ENCODE measurements around the gene PRKCD.
"Not testable (repeated sequence)": the region's sequence is repeated elsewhere in the genome, so short reads cannot be mapped to it uniquely, and the experiment has no call there.

Gene PRKCD

DNA sequence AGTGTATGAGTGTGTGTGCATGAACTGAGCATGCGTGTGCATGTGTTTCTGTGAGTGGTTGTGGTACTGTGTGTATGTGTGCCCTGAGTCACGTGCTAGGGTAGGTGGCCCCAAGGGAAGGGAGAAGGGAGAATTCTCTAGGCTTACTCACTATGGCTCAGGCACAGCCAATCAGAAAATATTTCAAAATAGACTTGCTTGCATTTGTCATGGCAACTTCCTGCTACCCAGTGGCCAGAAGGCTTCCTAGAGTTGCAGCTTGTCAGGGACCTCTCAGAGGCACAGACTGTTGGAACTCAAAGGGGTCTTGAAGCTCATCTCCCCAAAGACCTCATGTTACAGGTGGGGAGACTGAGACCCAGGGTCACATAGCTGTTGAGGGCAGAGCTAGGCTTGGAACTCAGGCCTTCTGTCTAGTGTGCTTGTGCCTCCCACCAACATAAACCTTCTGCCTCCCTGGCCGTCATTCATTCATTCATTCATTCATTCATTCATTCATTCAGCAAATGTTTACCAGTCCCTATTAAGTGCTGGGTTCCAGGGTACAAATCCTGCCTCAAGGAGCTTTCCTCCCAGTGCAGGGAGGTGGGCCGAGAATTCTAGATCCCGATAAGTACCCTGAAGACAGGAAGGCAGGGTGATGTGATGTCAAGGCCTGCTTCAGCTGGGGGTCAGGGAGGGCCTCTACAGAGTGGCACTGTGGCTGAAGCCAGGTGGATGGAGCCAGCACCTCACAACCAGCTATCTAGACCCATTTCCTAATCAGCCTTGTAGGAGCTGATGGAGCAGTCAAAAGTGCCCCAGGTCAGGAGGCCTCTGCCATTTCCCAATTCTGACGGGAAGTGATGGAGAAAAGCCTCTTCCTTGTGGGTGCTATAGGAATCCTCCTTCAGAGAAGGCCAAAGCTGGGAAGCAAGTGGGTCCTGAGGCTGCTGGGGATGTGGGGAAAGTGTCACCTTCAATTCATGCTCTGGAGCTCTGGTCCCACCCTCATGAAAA is 19.9 kb upstream of the PRKCD start:
- DNase-seq, result no peak

DNA sequence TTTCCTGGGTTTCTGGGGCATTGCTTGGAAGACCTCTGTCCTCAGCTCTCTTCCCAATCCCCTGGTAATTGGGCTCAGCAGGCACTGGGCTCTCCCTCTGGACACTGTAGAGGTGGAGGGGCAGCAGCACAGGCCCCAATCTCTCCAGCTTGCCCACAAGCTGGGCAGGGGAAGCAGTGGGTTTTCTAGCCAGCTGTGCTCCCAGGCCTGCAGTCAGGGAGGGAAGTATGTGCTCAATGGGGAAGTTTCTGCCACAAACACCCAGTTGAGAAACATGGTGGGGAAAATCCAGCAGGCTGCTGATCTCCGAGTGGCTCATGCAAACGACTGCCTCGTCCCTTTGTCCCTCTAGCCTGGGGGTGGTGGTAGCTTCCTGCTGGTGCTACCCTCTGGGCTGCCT is 18.0 kb upstream of the PRKCD start:
- DNase-seq, result no peak

DNA sequence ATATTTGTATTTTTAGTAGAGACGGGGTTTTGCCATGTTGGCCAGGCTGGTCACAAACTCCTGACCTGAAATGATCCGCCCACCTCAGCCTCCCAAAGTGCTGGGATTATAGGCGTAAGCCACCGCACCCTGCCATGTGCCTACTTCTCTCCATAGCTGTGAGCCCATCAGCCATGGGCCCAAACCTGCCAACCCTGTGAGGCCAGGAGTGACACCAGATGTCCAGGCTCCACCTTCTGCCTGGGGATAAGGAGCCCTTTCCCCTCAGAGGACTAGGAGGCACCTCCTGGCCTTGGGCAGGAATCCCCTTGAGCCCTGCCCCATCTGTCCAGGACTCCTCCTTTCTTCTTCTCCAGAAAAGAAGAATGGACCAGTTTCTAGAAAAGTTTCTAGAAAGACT is 16.6 kb upstream of the PRKCD start:
- DNase-seq, result no peak

DNA sequence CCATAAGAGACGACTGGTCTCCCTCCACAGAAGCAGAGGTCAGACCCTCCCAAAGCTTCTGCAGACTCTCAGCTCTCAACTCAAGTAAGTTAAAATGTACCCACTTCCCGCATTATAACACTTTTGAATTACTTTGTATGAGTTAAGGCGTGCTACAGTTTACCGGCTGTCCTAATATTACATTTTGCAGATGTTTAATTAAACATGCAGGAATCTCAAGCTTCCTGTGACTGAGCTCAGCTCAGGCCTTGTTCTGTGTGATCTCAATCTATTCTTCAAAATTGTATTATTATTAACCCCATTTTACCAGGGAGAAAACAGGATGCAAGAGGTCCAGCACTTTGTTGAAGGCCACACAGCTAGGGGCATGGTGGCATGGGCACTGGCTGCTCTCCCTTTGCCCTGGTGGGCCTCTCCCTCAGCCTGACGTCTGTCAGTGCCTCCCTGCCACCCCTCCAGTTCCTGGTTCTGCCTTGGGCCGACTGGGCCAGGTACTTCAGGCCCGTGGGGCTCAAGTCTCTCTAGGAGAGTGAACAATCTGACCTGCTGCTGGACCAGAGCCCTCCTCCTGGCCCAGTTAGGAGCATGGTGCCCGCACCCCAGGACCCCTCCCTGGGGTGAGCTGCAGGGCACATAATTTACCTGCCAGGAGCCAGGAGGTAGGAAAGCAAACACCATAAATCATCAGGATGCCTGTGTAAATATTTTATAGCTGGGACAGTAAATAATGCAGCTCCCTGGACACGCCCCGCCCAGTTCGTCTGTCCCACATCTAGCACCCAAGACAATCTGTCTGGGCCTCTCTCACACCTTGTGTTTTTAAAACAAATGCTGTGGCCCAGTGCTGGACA is 15.9 kb upstream of the PRKCD start:
- DNase-seq, result no peak

DNA sequence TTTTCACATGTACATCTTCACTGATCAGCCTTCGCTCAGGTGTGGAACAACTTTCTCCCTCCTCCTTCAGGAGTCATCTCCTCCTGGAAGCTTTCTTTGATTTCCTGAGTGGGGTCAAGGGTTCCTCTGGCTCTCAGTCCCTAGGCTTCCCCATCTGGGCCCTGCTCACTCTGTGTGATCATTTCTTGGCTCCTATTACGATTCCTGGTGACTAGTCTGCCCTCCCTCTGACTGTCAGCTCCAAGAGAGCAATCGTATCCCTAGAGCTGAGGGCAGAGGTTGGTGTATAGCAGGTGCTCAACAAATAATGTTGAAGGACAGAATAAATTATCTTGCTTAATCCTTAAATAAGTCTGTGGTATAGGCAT is 15.3 kb upstream of the PRKCD start:
- DNase-seq, result no peak

DNA sequence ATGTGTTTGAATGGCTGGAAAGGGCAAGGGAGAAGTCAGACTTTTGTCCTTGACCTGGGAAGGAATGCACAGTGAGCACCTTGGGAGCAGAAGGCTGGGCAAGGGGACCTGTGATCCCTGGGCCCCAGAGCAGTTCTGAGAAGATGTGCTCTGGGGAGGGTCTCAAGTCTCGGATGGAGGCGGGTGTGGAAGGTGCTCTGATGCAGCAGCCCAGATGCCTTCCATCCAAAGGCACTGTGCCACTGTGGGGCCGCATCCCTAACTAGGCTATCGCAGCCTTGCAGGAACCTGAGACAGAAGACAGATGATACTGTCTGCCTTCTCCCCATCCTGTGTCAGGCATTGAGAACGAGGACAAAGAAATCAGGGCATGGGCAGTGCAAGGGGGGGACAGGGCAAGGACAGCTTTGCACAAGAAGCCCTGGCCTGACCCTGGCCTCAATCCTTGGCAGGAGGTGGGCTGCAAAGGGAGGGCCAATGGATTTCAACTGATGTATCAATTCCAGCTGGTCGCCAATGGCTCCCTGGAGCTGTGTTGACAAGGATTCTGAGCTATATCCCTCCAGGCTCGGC is 14.6 kb upstream of the PRKCD start:
- no peak for DNase-seq

DNA sequence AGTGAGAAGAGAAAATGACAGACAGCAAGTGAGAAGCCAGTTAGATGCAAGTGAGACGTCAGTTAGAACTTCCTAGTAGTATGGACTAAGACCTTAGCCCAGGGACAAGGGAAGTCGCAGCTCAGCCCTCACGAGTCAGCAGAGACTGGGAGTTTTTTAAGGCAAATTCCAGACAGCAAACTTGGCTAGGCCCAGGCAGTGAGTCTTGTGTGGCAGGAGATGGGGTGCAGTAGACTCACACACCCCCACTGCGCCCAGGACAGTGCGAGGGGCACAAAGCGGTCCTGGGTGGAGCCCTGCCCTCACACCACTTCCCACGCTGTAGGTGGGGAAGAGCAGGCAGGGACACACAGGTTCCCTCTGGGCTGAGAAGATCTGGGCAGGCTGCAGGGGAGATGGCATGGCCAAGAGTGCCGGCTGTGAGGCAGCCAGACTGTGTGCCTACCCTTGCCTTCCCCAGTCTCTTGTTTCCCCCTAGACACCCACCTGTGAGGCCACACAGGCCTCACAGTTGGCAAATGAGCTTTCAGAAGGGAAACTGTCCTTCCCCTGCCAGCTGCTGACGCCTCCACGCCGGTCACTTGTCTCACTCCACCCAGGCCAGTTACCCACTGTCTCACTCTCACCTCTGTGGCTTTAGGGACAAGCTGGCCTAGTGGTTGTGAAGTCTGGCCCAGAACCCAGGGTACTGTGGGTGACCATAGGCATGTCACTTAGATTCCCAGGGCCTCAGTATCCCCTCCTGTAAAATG is 13.7 kb upstream of the PRKCD start:
- no peak for DNase-seq

DNA sequence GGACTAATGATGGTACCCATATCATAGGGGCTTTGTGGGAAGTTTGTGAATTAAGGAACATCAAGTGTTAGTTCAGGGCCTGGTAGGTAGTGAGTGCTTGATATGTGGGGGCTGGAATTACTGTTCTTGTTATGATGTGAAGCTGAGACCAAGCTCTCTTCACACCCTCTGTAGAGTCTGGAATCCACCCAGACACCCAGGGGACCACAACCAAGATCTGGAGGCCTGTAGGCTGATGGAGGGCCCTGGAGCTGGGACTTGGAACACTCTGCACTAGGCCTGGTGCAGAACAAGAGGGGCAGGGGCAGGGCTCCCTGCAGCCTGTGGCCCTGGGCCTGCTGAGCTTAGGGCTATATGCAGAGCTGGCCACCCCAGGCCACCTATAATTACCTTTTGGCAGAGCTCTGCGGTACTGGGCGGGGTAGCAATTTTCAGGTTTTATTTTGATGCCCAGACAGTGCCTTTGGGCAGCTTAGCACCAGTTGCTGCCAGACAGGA is 13.1 kb upstream of the PRKCD start:
- no peak for DNase-seq

DNA sequence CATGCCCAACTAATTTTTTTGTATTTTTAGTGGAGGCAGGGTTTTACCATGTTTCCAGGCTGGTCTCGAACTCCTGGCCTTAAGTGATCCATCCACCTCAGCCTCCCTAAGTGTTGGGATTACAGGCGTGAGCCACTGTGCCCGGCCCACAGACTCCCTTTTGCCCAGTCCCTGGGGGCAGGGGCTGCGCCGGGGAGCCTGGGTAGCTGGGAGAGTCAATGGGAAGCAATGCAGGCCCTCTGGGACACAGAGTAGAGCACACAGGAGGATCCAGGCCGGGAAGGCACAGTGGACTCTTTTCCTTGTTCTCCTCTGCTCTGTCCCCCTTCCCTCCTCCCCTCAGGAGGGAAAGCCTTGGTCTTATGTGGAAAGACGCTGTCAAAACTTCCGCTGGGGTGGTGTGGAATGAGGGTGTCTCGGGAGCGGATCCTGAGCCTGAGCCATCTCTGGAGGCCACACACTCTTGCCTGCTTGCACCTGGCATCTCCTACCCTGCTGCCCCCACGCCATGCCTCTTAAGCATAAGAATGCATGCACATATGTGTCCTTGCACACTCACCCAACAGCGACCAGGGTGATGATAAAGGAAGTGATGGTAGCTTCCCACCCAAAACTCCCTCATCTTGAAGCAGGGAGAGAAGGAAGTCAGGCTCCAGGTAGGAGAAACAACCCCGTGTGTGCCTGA is 11.9 kb upstream of the PRKCD start:
- DNase-seq, result no peak

DNA sequence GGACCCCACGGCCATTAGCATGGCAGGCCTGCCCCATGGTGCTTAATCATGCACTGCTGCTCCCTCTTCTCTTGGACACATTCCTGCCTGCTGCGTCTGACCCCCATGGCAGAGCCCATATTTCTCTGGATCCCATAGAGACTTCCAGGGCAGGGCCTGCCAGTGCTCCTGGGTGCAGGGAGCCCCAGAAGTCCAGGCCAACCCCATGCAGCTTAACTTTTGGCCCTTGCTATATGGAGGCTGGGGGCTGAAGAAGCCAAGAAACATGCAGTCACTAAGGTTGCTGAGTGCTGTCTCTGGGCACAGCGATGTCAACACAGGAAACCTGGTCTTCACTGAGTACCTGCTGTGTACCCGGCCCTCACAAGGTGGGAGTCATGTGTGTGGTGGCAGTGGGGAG is 11.3 kb upstream of the PRKCD start:
- no peak for DNase-seq

DNA sequence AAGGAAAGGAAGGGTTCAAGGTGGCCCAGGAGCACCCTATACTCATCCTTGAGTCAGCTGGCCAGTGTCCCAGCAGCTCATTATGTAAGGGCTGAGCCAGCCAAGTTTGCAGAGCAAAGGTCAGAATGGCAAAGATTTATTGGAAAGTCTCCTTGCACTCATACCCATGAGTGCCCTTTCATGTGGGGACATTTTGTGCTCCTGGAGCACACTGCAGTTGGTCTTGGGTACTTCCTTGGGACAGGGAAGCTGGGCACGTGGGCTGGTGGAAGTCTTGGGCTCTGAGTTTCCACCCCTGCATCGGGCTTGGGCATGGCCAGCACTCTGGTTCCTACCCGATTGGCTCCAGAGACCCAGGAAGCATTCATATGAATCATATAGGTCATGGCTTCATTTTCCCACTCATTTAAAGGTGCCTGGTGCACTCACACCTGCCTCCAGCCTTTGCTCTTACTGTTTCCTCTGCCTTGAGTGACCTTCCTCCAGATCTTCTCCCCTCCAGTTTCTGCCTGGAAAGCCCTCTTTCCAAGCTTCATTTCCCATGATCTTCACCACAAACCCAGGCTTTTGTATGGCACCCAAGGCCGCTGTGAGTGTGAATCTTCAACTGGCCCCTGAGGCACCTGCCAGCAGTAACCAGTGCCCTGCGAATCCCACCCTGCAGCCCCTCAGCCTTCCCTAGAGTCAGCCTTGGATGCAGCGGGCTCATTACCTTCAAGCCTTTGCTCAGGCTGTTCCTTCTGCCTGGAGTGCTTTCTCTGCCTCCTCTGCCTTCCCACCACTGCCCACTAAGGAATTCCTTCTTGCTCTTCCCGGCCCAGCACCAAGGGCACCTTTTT is 10.5 kb upstream of the PRKCD start:
- no peak for DNase-seq

DNA sequence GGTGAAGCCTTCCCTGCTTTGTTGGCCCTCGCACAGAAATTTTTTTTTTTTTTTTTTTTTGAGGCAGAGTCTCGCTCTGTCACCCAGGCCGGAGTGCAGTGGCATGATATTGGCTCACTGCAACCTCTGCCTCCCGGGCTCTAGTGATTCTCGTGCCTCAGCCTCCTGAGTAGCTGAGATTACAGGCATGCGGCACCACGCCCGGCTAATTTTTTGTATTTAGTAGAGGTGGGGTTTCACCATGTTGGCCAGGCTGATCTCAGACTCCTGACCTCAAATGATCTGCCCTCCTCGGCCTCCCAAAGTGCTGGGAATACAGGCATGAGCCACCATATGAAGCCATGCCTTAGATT is 9.9 kb upstream of the PRKCD start:
- not testable (repeated sequence) for DNase-seq

DNA sequence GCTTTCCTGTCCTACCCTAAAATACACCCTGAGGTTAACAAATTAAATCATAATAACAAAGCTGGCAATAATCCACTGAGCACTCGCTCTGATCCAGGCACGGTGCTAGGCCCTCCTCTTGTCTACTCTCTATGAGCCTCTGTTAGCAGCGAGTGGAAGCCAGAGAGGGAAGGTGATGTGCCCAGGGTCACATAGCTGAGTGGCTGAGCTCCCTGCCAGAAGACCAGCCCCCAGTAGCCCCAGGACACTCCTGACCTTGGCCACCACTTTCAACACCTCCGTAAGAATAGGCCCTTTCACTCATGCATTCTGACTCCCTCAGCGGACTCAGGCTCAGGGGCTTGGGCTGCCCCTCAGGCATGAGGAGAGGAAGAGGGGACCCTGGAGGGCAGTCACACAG is 9.5 kb upstream of the PRKCD start:
- no peak for DNase-seq

DNA sequence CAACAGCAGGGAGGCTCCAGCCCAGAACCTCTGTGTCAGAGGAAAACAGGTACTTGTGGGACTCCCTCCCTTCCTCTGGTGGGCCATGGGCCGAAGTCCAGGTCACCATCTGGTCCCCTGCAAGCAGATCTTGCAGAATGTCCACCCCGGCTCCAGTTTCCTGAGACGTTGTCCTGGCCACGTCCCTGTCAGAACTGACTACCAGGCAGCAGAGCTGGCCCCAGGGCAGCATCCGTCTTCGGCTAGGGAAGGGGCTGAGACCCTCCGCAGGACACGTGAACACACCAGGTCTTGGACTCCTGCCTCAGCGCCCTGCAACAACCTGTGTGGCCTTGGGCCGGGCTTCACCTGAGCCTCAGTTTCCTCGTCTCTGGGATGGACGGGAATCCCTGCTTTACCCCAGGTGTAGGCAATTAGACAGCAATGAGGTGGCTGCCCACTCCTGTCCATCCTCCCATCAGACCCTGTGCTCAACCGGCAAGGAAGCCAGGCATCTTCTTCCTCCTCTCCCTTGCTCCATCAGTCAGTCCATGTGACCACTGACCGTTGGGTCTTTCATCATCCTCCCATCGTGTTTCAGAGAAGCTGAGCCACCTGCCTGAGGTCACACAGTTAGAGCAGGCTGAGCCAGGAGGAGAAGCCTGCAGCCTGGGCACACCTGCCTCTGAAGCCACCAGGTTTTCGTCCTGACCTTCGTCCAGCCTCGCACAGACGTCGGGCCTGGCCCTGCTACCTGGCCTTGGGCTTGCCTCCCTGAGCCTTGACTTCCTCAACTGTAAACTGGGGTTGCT is 8.9 kb upstream of the PRKCD start:
- no peak for DNase-seq

DNA sequence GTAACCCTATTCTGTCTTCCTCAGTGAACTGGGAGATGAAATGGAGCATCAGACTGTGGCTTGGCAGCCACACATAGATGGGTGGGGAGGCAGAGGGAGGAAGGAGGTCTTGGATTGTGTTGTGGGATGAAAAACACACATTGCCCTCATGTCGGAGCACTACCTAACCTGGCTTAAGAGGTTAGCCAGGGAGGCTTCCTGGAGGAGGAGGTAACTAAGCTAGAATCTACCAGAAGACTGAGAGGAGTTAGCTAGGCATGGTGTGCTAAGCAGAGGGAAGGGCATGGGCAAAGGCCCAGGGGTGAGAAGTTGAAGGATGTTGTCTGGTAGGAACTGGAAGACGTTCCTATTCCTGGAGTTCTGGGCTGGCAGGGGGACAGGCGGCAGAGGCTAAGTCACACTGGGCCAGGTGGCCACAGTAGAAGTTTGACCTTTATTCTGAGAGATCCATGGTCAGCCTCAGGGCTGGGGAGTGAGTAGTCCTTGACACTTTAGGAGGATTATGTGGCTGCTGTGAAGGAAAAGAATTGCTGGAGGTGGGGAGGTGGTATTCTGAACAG is 7.7 kb upstream of the PRKCD start:
- DNase-seq, result no peak

DNA sequence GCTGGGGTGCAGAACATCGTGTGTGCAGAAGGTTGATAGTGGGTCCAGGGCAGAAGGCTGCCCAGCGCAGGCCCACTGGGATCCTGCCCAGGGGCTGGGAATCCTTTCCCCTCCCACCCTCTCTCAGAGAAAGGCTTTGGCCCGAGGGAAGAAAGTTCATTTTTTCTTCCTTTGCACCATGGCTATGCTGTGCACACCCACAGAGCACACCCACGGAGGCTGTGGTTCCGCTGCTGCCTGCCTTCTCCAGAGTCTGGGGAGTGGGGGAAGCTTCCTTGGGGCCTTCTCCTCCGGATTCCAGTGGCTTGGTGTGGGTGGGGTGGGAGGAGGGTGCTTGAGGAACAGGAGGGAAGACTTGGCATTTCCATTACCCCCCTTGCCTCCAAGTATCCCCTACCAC is 7.0 kb upstream of the PRKCD start:
- DNase-seq, result no peak

DNA sequence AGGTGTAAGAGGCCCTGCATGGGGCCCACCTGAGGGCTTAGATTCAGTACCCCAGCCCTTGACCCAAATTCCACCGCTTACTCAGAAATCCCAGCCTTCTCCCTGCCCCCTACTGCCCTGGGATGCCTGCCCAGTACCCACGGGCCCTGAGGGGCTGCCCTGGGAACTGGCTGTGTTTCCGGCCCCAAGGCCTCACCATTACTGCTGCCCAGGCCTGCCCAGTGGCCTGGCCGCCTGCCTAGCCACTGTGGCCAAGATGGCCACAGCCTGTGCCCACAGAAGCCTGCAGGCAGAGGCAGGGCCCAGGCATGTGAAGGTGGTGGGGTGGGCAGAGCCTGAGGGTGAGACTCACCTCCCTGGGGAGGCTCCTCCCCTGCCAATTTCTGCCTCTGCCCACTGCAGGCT is 6.1 kb upstream of the PRKCD start:
- DNase-seq, result no peak

DNA sequence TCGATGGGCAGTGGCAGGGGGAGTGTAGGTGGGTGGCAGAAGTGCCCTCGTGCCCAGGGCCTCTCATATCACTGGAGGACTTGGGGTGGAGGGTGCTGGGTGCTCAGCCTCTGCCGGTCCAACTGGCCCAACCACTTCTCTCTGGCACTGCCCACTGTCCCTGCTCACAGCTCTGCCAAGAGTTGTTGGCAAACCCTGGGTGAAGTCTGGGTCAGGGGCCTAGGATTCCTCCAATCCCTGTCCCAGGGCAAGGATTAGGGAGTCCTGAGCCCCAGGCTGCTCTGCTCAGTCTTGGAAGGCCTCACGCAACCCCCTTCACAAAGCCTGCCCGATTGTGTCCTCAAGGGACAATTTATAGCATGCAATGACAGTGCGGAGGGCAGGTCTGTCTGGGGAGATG is 5.2 kb upstream of the PRKCD start:
- no peak for DNase-seq

DNA sequence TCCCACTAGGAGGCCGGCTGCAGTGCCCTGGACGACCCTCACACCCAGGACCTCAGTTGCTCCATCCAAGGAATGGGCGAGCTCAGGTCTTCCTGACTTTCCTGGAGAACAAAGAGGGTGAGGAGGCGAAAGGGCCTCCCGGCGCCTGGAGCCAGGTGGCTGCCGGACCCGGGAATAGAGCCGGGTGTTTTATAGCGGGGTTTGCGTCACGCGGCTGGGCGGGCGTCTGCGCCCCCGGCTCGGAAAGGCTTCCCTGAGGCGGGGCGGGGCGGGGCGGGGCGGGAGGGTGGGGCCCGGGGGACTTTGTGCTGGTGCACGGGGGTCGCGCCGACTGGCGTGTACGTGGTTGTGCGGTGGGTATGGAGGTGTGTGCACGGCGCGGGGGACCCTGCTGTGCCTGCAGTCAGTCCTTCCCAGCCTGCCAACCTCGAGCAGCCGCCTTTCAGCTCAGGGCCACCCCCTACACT is 4.6 kb upstream of the PRKCD start:
- DNase-seq, result no peak

All from NCI-H187 treated with DMSO at 0.1 percent for 48 hours (cell line).